Measurements from ENCODE around the gene ABCC8. TPM values are rescaled to one million over a fixed set of nuclear protein-coding genes. Genes with fewer than 3 reads are reported as not detected.

Gene ABCC8
- total RNA-seq, 1 experiment from 2014 or later: 0.55 TPM

DNA sequence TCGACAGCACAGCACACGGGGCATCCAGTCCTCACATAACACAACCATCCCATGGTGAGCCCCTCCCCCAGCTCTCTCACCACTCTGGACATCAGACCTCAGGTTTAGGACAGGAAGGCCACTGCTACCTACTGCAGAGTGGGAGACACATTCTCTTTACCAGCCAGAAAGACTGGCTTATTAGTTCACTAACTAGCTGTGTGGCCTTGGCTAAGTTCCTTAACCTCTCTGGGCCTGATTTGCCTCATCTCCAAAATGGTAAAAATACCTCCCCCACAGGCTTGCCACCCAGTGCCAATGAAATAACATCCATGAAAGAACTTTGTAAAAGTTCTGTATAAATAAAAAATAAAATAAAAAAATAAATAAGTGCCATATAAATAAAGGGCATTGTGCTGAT is 35.5 kb upstream of the ABCC8 start:
- no peak for DNase-seq
- Histone ChIP-seq H3K4me3 (ENCODE audit: insufficient read depth, low read depth, low read length) (no peak overlapping the region), H3K27me3 (ENCODE audit: control insufficient read depth, insufficient read depth, low read length) (no peaks in the 10 kb centered on the region; the same call in 1 of the 2 replicates), H3K36me3 (replicated peaks; ENCODE audit: control insufficient read depth, insufficient read depth, low read length) (no peaks in the 10 kb centered on the region)

DNA sequence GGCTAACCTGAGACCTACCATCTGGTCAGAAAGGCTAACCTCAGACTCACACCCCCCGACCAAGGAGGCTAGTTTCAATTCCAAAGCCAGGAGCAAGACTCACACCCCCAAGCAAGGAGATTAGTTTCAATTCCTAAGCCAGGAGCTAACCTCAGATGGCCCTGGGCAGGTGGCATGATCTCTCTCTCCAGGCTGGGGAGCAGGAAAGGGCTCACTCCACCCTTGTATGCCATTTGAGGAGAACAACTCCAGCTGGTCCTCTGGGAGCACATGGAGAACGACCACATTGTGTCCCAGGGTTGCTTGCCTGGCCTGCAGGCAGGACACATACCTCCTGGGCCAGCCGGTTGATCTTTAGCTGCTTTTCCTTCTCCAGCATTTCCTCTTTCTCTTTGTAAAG is 34.9 kb upstream of the ABCC8 start:
- no peaks in the 10 kb centered on the region for H3K36me3 ChIP-seq (replicated peaks; ENCODE audit: control insufficient read depth, insufficient read depth, low read length)
- H3K27me3 ChIP-seq (ENCODE audit: control insufficient read depth, insufficient read depth, low read length): no peaks in the 10 kb centered on the region; the same call in 1 of the 2 replicates
- no peak for DNase-seq
- H3K4me3 ChIP-seq (ENCODE audit: insufficient read depth, low read depth, low read length): no peak overlapping the region

DNA sequence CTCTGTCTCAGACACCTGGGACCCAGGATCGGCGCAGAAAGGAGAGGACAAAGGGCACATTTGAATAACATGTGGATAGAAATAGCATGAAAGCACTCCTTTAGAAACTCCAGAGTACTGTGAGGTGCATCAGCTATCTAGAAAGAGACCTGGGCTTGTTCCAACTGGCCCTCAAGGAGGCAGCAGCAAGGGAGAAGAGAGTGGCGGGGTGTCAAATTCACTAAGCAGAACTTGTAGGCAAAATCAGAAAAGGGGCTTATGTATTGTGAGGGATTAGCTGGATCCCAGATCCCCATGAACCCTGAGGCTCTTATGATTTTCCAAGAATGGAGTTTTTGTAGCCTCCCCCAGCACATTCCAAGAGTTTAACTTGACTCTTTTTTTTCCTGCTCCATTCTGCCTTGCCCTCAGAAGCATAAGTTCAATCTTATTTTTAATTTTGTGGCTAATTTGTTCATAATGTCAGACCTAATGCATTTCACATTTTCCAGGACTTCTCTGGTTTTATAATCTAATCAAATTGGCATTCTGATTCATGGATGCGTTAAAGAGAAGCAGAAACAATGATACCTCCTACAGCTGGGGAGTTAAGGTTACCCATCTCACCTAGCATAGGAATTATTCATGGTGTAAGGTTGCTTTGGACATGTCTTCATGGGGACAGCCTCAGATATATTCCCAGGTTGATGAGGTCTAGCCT is 34.0 kb upstream of the ABCC8 start:
- no peaks in the 10 kb centered on the region; the same call in 1 of the 2 replicates for H3K27me3 ChIP-seq (ENCODE audit: control insufficient read depth, insufficient read depth, low read length)
- no peaks in the 10 kb centered on the region for H3K36me3 ChIP-seq (replicated peaks; ENCODE audit: control insufficient read depth, insufficient read depth, low read length)
- no peak overlapping the region for H3K4me3 ChIP-seq (ENCODE audit: insufficient read depth, low read depth, low read length)
- DNase-seq: no peak

DNA sequence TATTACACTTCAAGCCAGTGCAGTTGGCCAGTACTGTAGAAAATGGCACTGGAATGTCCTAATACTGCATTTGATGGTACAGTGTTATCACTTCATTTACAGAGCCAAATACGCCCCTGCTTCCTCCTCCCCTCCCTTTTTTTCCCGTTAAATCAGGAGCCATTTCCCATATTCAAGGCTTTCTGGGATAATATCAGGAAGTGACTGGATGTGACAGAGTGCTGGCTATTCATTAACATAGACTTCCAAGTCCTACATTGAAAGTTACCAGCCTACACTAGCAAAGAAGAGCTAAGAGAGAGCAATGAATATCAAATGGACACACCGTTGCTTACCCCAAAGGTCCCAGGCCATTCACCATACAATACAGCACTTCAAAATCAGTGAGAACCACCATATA is 32.1 kb upstream of the ABCC8 start:
- DNase-seq: no peak
- Histone ChIP-seq H3K27me3 (ENCODE audit: control insufficient read depth, insufficient read depth, low read length) (no peaks in the 10 kb centered on the region; the same call in 1 of the 2 replicates), H3K36me3 (replicated peaks; ENCODE audit: control insufficient read depth, insufficient read depth, low read length) (no peaks in the 10 kb centered on the region), H3K4me3 (ENCODE audit: insufficient read depth, low read depth, low read length) (no peak overlapping the region)

DNA sequence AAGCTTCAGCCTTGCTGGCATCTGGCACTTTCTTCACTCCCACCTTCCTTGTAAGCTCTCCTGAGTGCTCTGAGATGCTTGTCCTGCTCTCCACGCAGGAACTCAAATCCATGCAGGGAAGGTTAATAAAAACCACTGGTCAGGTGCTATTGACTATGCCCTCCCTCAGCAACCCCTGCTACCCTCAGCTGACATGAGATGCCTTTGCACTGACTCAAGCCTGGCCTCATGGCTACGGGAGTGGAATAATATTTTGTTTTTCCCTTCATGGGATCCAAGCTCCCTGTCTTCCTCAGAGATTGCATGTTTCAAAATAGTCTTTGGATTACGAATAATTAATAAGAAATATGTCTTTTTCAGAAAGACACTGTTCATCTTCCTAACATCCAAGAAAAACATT is 31.7 kb upstream of the ABCC8 start:
- no peak for DNase-seq

DNA sequence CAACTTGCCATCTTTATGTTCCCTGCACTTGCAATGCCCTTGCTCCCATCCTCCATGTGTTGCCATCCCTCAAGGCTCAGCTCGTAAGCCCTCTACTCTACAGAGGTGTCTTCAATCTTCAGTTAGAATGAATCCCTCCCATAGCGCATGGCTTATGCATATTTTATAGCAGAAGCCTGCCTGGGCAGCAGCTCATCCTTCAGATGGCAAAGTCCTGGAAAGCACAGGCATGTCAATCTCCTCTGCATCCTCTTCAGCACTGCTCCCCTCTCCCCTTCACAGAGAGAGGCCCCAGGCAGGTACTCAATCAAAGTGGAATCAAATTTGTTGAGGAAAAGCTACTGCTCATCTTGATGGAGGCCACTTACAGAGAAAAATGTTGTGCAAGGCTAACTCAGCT is 31.1 kb upstream of the ABCC8 start:
- no peak for DNase-seq
- Histone ChIP-seq H3K27me3 (ENCODE audit: control insufficient read depth, insufficient read depth, low read length) (no peaks in the 10 kb centered on the region; the same call in 1 of the 2 replicates), H3K4me3 (ENCODE audit: insufficient read depth, low read depth, low read length) (no peak overlapping the region), H3K36me3 (replicated peaks; ENCODE audit: control insufficient read depth, insufficient read depth, low read length) (no peaks in the 10 kb centered on the region)

More for the DNA sequence above, 31.7 kb upstream of the ABCC8 start:
- Histone ChIP-seq H3K36me3 (replicated peaks; ENCODE audit: control insufficient read depth, insufficient read depth, low read length) (no peaks in the 10 kb centered on the region), H3K27me3 (ENCODE audit: control insufficient read depth, insufficient read depth, low read length) (no peaks in the 10 kb centered on the region; the same call in 1 of the 2 replicates), H3K4me3 (ENCODE audit: insufficient read depth, low read depth, low read length) (no peak overlapping the region)

DNA sequence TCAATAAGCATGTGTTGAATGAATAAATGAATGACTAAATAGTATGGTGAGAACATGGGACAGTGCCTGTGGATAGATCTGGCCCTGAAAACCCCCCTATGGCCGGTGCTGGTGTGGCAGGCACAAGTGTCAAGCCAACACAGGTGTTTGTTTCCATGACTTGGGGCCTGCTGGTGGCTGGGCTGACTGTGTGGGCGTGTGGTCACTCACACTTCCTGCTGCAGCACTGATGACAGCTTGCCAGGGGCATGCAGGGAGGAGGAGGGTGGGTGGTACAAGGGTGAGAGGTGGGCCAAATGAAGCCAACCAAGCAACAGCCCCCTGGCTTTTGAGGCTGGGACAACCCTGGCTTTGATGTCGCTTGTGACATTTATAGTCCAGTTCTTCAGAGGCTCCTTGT is 30.3 kb upstream of the ABCC8 start:
- Histone ChIP-seq H3K4me3 (ENCODE audit: insufficient read depth, low read depth, low read length) (no peak overlapping the region), H3K36me3 (replicated peaks; ENCODE audit: control insufficient read depth, insufficient read depth, low read length) (no peaks in the 10 kb centered on the region), H3K27me3 (ENCODE audit: control insufficient read depth, insufficient read depth, low read length) (no peaks in the 10 kb centered on the region; the same call in 1 of the 2 replicates)
- DNase-seq: no peak

DNA sequence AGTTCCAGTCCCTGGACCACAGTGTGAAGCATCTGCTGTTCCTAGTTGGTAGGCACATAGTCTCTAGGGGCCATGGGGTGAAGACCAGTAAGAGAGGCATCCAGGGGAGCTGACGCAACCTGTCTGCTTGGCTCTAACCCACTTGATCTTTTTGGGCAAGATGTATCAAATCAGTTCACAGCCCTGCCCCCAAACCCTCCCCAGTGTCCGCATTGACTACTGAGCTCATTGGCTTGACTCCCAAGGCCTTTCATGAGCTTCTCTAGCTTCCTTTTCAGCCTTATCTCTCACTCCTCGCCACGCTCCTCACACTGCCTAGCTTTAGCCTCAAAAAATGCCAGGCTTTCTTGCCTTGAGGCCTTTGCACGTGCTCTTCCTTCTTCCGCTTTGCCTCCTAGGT is 29.7 kb upstream of the ABCC8 start:
- DNase-seq: no peak
- no peak overlapping the region for H3K4me3 ChIP-seq (ENCODE audit: insufficient read depth, low read depth, low read length)
- H3K36me3 ChIP-seq (replicated peaks; ENCODE audit: control insufficient read depth, insufficient read depth, low read length): no peaks in the 10 kb centered on the region
- H3K27me3 ChIP-seq (ENCODE audit: control insufficient read depth, insufficient read depth, low read length): no peaks in the 10 kb centered on the region; the same call in 1 of the 2 replicates

DNA sequence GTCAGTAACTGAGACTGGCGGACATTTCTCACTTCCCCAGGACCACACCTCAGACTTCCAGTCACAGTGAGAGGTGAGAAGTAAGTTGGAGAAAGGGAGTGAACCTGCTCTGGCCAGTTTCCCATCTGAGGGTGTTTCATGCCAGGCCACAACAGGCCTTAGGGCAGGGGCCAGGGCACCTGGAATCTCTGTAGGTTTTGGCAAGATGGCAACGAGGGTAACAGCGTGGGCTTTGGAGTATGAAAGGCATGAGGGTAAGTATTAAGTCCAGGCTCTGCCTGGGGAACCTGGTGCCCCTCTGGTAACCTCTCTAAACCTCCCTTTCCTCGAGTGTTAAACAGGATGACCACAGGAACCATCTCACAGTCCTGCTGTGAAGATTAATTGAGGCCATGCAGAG is 28.5 kb upstream of the ABCC8 start:
- Histone ChIP-seq H3K36me3 (replicated peaks; ENCODE audit: control insufficient read depth, insufficient read depth, low read length) (no peaks in the 10 kb centered on the region), H3K4me3 (ENCODE audit: insufficient read depth, low read depth, low read length) (no peak overlapping the region), H3K27me3 (ENCODE audit: control insufficient read depth, insufficient read depth, low read length) (no peaks in the 10 kb centered on the region)
- no peak for DNase-seq

DNA sequence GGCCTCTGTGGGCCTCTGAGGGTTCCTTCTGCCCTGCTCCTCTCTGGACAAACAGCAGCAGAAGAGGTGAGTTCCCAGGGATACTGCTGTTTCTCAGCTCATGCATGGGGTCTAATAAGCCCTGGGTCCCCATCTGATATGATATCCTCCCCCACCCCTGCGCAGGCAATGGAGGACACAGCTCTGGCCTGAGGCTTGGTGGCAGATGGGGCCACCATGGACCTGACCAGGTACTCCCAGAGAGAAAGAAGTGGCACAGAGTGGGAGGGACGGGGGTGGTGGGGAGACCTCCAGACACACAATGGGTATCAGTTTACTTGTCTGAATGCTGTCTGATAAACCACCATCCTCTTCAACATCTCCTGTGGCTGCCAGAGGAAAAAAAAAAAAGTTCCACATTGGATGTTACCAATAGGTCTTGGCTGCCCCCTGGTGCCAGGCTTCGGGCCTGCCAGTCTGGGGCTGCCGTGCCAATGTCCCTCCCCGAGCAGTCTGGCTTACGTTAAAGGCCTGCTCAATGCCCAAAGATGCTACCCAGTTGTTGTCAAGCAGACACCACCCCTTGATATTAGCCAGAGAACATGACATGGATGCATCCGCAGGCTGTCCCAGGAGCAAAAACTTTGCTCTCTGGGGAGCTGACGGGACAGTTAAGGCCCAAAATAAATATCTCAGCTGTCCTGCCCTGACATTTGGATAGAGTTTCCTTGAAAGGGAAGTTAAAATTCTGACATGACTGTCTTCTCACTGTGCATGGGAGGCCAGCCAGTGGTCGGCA is 27.9 kb upstream of the ABCC8 start:
- Histone ChIP-seq H3K36me3 (replicated peaks; ENCODE audit: control insufficient read depth, insufficient read depth, low read length) (no peaks in the 10 kb centered on the region), H3K4me3 (ENCODE audit: insufficient read depth, low read depth, low read length) (no peak overlapping the region), H3K27me3 (ENCODE audit: control insufficient read depth, insufficient read depth, low read length) (no peaks in the 10 kb centered on the region)
- DNase-seq: peak; percentile 90

DNA sequence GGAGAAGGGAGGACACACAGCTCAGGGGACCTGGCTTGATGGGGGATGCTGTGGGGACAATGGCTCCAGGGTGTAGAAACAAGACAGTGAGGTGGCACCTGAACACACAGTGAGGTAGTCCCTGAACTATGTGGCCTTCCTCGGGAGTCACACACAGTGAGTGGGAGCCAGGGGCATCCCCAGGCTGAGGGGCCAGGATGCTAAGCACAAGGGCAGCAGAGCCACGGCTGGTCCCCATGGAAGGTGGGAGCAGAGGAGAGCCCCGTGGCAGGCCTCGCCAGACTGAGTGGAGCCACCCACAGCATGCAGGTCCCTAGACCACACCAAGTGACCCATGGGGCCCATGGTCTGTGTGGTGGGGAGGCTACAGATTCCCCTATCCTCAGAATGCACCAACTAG is 26.0 kb upstream of the ABCC8 start:
- Histone ChIP-seq H3K27me3 (ENCODE audit: control insufficient read depth, insufficient read depth, low read length) (no peaks in the 10 kb centered on the region), H3K4me3 (ENCODE audit: insufficient read depth, low read depth, low read length) (no peak overlapping the region)
- no peak for DNase-seq

DNA sequence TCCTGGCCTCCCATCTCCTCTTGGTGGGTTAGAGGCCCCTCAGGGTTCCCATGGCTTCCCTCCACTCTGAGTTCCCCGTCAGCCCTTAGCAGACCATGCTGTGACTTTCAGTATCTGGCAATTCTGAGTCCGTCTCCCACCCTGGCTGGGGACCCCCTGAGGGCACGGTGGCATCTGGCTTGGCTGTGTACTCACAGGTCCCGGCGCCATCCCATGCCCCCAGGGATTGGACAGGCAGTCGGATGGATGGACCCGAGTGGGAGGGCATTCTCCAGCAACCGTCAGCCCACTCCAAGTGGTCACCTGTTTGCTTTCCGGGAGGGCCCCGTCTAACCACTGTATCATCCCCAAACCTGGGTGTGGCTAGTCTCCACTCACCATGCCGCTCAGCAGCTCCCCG is 24.0 kb upstream of the ABCC8 start:
- Histone ChIP-seq H3K4me3 (ENCODE audit: insufficient read depth, low read depth, low read length) (no peak overlapping the region), H3K27me3 (ENCODE audit: control insufficient read depth, insufficient read depth, low read length) (no peaks in the 10 kb centered on the region), H3K36me3 (replicated peaks; ENCODE audit: control insufficient read depth, insufficient read depth, low read length) (no peaks in the 10 kb centered on the region)
- no peak for DNase-seq

More for the DNA sequence above, 26.0 kb upstream of the ABCC8 start:
- no peaks in the 10 kb centered on the region for H3K36me3 ChIP-seq (replicated peaks; ENCODE audit: control insufficient read depth, insufficient read depth, low read length)

DNA sequence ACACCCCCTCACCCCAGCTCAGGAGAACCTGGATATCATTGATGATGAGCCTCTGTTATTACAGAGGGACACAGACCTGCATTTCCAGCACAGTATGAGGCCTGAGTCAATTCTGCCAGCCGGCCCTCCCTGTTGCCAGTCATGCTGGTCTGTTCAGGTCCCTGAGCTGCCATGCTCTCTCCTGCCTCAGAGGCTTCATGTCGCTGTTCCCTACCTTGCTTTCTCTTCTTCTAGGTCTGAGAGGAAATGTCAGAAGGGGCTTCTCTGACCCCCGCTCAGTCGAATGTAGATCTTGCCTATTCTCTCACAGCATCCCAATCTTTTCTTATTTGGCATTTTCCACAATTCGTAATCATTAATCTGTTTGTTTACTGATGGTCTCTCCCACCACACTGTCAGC is 21.8 kb upstream of the ABCC8 start:
- DNase-seq: peak; percentile 83
- Histone ChIP-seq H3K27me3 (ENCODE audit: control insufficient read depth, insufficient read depth, low read length) (no peaks in the 10 kb centered on the region), H3K4me3 (ENCODE audit: insufficient read depth, low read depth, low read length) (no peak overlapping the region), H3K36me3 (replicated peaks; ENCODE audit: control insufficient read depth, insufficient read depth, low read length) (no peaks in the 10 kb centered on the region)

DNA sequence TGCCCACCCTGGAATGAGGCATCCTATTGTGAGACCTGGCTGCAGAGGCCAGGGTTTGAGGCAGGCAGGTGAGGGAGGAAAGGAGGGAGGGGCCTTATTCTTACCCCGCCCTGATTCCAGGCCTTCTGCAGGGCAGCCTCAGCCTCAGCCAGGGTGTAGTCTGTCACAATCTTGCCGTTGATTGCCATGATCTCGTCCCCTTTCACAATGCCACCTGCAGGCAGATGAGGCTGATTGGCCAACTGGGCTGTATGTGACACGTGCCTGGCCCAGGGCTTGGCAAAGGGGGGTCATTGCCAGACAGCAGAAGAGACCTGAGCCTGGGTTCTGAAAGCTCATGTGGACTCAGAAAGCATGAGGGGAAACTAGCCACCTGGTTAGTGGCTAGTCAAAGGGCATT is 21.4 kb upstream of the ABCC8 start:
- Histone ChIP-seq H3K4me3 (ENCODE audit: insufficient read depth, low read depth, low read length) (no peak overlapping the region), H3K36me3 (replicated peaks; ENCODE audit: control insufficient read depth, insufficient read depth, low read length) (no peaks in the 10 kb centered on the region), H3K27me3 (ENCODE audit: control insufficient read depth, insufficient read depth, low read length) (no peaks in the 10 kb centered on the region)
- DNase-seq: peak; percentile 69

DNA sequence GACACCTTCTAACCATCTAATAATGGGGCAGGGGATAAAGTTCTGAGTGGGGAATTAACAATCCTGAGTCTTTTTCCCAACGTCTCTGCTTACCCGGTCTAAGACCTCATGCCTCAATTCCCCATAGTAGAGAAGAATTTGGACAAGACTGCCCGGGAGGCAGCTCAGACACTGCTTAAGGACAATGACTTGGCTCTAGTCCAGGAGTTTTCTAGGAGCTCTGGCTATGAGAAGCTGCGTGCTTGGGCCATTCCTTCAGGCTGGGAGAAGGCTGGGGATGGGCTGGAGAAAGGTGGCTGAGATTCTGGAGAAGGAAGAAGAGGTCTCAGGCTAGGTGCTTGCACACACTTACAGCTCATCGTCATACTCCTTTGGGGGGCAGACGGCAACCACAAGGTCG is 19.8 kb upstream of the ABCC8 start:
- DNase-seq: no peak
- Histone ChIP-seq H3K4me3 (ENCODE audit: insufficient read depth, low read depth, low read length) (no peak overlapping the region), H3K27me3 (ENCODE audit: control insufficient read depth, insufficient read depth, low read length) (no peaks in the 10 kb centered on the region), H3K36me3 (replicated peaks; ENCODE audit: control insufficient read depth, insufficient read depth, low read length) (no peaks in the 10 kb centered on the region)
